Activated CD8-positive, alpha-beta memory T cell treated with anti-CD3 and anti-CD28 coated beads, Interleukin-2, amount 50 U/mL, for 1 hour (primary cell): ENCODE measurements around the gene EEA1.

Source experiments
- DNase-seq: peaks from one replicate; pipeline ENCODE4 v3.0.0-alpha.2; 2020; ENCODE audit errors: extremely low read depth

EEA1 gene

DNA sequence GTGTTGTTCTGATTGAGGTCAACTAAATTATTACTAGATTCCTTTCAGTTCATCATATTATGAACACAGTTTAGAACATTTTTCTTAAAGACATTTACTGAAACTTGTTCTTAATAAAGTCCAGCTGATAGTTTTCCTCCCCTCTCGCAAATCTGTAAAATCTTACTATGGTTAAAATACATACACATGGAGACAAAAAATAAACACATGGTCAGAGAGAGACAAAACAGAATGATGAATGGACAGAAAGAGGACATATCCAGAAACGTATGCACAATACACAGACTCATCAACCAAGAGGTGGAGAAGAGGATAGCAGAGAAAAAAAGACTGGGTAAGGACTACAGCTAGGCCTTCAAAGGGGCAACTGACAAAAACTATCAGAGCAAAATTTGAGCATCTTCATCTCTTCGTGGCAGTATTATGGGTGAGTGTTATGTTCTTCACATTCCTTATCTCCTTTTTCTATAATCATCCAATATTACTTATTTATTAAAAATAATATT, 38.4 kb downstream of the EEA1 start:
- no peak for DNase-seq

DNA sequence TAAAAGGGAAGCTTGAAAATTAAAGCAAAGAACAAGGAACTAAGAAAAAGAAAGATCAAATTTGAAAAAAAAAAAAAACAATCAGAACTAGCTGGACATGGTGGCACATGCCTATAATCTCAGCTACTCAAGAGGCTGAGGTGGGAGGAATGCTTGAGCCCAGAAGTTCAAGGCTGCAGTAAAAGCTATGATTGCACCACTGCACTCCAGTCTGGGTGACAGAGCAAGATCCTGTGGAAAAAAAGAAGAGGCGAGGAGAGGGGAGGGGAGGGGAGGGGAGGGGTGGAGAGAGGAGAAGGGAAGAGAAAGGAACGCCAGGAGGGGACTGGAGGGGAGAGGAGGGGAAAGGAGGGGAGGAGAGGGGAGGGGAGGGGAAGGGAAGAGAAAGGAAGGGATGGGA, 43.0 kb downstream of the EEA1 start:
- no peak for DNase-seq

DNA sequence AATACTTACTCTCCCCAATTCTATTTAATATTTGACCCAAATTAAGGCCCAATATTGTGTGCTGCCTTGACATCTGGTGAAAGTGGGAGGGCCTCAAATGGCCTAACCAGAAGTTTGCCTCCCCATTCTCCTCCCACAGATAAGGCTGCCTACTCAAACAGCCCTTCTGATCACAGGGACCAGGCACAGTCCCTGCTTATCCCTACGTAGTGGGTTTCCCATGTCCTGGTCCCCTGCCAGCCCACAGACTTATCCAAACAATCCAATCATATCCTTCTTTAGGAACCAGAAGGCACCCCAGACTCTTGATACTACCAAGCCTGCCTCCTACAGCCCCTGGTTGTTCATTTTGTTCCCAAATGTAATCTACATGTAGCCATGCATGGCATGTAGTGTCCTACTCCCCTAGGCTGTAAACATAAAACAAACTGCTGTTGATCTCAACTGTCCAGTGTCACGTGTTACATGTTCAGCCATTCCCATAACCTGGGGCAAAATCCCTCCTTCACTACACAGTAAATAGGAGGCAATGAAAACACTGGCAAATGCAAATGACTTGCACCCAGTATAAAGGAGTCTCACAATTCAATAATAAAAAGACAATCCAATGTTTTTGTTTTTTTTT, 49.3 kb downstream of the EEA1 start:
- no peak for DNase-seq

DNA sequence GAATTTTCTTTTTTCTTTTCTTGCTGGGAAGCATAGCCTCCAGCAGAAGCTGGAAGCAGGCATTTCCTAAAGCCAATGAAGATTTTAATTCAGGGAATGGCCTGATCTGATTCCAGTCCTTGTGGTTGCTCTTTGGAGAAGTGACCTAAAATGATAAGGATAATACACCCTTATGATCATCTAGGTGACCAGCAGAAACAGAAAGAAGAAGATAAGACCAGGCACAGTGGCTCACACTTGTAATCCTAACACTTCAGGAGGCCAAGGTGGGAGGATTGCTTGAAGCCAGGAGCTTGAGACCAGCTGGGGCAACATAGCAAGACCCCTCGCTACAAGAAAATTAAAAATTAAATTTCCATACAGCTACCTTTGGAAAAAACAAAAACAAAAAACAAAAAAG, 51.2 kb downstream of the EEA1 start:
- DNase-seq = no peak

DNA sequence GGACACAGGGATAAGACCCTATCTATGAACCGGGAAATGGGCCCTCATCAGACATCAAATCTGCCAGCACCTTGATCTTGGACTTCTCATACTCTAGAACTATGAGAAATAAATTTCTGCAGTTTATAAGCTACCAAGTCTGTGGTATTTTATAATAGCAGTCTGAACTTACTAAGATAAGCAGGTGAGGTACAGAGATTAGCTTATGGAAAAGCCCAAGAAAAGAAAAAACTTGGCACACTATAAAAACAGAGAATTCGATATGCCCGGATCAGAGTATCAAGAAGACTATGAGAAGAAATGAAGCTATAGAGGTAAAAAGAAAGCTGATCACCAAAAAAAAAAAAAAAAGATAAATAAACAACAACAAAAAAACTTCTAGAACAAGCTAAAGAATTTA, 52.6 kb downstream of the EEA1 start:
- DNase-seq = no peak

DNA sequence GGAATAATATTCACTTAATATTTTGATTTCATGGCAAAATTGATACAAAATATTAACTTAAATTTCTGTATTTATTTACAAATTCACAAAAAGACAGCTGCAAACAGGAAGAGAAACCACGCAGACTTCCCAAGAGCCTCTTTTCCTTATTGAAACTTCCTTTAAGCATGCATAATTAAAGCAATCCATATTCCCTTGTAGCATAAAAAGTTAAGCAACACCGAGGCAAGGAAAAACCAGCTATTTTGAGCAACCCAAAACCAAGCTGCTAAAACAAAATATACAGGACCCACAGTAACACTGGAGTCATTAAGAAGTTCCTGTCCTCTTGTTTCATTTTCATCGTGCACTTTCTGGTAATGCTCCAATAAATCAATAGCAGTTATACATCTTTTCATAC, 58.0 kb downstream of the EEA1 start:
- no peak for DNase-seq

DNA sequence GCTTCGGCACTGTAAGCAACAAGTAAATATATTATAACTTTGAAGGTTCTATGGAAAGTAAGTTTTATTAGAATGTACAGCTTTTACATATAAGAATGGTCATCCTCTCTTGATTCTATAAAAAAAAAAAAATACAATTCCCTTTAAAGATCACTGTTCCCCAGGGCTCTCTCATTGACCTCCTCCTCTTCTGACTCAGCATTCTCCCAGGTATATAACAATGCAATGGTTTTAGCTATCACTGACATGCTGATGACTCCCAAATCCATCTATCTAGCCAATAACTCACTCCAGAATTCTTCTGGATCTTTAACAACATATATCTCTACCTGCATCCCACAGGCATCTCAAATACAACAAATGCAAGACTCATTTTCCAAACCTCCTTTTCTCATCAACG, 62.7 kb downstream of the EEA1 start:
- DNase-seq = no peak

DNA sequence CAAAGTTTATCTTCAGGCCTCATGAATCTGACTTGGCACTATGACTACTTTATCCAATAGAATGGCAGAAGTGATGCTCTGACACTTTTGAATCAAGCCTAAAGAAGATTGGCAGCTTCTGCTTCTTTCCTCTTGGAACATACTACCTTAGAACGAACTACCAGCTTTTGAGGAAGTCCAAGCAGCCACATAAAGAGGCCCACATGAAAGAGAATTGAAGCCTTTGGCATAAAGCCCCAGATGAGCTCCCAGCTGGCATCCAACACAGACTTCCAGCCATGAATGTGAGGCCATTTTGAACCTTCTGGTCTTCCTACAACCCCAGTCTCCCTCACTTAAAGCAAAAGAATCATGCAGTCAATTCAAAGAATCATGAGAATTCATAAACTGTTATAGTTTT, 65.8 kb downstream of the EEA1 start:
- no peak for DNase-seq

DNA sequence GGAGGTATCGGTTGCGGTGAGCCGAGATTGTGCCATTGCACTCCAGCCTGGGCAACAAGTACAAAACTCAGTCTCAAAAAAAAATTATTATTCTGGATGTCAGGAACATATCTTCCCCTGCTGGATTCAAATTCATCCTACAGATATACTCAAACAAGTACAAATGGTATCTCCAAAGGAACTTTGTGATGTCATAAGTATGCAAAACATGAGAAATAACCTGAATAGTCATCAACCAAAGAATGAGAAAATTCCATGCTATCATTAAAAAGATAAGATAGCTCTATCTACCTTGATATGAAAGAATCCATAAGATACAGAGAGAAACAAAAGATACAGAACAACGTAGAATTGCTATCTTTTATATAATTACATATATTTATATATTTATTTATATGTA, 67.7 kb downstream of the EEA1 start:
- DNase-seq = no peak

DNA sequence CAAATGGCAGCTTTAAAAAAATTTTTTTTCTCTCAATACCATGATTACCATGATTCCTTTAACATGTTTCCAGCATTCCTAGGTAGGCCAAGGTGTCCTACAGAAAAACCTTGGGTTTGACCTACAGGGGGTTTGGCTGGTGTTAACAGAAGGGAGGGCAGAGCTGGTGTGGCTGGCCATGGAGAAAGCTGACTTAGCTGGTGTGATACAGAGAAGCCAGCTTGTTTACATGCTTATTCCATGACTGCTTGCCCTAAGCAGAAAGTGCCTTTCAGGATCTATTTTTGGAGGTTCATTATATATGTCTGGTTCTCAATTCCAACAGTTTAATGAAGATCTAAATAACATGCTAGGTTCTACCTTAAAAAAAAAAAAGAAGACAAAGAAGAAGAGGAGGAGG, 68.6 kb downstream of the EEA1 start:
- no peak for DNase-seq

DNA sequence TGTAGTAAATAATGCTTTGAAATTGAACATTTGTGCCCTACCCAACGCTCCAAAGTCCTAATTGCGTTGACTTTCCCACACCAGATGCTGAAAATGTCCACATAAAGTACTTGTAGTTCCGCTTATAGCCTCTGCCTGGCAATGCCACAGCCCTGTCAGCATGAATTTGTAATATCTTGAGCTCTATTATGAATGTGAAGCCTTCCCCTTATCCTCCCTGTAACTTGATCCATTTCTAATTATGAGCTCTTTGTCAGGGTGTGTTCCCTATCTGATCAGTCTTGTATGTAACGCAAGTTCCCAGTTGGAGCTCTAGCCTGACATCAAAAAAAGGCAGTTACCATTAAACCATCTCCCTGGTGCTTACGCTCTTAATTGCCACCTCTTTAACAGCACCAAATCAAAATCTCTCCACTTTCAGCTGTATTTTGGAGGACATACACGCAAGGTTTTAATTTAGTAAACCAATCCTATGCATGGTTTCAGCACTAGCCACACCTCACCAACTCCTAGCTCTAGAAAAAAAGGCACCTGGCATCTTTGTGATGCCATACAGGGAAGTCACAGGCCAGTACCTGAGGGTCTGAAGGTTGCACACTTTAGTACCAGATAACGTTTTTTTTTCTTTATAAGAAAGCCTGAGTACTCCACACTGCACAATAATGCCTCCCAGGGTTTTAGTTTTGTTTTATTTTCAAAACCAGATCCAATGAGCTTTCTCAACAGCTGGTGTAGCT, 69.3 kb downstream of the EEA1 start:
- no peak for DNase-seq

DNA sequence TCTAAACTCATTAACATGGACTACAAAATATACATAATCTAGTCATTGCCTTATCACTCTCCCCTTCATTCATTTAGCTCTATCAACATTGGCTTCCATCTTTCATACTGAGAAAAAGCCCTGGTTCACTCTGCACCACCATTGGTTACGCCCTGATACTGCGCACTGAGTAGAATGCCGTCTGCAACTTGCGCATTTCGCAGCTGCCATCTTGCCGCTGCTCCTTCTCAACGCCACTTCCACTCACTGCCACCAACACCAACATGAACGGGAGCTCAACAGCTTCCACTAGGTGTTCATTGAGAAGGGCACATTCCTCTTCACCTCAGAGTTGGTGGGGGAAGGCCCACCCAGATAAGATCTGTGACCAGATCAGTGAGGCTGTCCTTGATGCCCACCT, 71.3 kb downstream of the EEA1 start:
- DNase-seq = no peak

DNA sequence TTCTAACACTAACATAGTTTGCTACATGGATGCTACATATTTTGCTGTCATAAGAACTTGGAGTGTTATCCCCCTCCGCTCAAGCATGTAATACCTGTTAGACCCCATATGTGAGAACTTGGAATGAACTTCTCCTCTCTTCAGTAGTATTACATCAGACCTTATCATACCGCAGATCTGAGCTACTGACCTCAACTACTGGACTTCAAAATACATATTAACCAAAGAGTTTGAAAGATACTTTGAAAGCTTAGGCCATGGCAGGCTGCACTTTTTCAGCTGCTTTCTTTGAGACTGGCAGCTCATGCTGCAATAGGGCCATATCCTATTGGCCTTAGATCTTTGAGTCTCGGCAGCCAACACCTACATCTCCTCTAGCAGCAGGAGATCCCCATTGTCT, 74.8 kb downstream of the EEA1 start:
- no peak for DNase-seq

DNA sequence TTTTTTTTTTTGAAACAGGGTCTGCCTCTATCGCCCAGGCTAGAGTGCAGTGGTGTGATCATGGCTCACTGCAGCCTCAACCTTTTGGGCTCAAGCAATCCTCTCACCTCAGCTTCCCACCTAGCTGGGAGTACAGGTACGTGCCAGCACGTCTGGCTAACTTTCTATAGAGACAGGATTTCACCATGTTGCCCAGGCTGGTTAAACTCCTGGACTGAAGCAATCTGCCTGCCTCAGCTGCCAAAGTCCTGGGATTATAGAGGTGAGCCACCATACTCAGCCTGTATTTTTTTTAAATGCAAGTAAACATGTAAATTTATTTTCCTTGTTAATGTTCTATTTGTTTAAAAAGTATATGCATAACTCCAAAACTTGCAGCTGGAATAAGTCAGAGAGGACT, 80.4 kb downstream of the EEA1 start:
- no peak for DNase-seq

DNA sequence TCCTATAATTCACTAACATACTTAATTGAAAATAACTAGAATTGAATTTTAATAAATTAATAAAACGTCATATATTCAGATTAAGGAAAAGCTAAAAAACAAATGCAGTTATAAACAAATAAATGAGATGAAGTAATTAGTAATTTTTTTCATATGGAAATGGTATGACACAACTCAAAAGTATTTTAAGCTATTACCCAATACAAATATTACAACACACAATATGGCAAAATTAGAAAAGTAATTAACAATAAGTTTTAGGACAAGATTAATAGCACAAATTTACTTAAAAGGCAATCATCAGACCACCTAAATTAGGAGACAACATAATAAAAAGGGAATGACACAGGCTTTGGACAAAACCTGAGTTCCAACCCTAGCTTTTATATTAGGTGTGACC, 81.7 kb downstream of the EEA1 start:
- DNase-seq = no peak

DNA sequence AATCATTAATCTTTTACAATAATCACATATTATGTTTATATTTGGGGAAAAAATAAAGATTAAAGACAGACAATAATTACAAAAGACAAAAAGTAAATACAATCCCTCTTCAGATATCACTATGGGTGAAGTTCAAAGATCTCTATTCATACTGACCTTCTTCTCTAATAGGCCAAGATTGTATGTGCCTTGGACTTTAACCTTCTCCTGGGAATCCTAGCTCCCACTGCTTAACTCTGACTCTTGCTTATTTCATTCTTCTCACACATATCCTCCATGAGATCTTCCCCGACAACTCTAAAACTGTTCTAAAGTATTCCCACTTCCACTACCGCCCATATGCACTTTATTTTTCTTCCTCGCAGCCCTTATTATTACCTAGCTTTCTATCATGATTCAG, 83.8 kb downstream of the EEA1 start:
- DNase-seq = no peak

DNA sequence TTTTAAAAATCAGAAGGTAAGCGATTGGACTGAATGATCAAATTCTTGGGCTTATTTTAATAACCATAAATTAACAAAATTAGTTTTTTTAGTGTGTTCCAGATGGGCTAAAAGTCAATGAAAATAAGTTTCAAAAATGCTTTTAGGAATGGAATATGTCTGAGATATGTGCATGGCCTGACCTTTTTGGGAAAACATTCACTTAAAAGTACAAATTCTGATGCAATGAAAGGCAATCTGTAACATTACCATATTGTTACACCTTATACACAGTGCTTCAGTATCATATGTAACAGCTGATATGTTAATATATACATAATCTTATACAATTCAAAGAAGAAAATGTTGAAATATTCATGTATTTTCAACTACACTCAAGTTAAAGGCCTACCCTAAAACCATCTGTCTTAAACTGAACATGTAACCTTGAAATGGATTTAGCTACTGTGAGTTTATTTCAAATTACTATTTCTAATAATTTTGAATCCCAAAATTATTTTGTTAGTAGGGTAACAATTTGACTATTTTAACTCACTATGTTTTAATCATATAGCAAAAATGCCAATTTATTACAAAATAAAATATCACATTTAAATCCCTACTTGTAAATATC, 84.8 kb downstream of the EEA1 start:
- DNase-seq = no peak

DNA sequence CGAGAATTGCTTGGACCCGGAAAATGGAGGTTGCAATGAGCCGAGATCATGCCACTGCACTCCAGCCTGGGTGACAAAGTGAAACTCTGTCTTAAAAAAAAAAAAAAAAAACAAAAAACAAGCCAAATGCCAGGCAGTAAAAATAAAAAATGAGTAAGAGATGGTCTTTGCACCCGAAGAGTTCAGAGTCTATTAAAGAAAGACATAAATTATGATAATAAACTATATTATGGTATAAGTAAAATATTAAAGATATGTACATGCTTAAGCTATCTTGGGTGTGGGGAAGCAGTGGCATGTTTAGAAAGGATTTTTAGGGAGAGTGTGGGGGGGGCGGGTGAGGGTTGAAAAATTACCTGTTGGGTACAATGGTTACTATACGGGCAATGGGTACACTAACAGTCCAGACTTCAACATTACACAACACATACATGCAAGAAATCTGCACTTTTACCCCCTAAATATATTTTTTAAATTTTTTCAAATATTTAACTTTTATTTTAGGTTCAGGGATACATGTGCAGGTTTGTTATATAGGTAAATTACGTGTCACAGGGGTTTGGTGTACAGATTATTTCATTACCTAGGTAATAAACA, 99.3 kb downstream of the EEA1 start:
- no peak for DNase-seq

DNA sequence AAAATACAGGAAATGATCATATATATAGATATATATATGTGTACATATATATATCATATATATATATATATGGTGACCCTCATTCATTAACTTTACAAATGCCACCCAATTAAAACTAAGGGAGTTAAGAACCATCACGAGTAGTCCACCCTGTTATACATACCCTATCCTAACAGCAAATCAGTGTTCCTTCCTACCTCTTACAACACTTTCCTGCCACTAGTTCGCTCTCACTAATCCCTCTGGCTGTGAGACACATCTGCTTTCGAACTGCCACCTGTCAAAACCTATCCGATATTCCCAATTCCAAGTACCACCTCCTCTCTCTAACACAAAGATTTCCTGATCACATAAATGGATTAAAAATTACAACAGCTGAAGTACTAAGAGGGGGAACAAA, 100.5 kb downstream of the EEA1 start:
- no peak for DNase-seq

DNA sequence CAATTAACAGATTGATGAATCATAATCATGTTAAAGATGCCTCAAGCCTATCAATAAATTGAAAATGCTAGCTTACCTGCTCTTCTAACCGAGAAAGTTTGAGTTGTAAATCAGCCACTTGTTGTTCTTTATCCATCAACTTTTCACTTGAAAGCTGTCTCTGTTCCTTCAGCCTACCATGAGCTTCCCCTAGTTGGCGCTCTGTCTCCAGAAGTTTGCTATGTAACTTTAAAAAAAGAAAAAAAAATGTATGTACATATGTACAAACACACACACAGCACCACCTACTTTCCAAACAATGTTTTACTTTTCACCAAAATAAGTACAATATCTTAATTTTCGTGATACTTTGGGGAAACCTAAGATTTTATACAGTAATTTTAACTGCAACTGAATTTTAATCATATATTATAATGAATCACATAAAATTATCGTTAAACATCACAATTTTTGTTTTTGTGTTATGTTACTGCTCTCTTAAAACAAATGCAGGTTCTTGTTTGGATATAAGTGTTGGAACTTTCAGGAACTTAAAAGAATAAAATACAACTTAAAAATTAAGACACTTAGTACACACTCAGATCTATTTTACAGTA, 101.2 kb downstream of the EEA1 start:
- no peak for DNase-seq

DNA sequence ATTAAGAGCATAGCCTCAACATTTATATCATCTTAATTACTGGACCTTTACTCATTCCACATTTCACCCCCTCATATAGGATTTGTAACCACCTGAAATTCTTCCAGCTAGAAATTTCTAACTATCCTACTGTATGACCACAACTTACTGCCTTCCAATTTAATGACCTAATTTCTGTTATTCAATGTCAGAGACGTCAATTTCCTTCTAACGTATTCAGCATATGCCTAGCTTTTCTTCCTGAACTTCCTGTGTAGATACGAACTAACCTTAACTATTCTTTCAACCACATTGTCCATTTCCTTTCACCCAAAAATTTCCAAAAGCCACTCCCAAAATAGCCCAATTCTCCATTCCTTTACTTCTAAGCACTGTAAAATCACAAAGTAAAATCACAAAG, 108.0 kb downstream of the EEA1 start:
- no peak for DNase-seq

DNA sequence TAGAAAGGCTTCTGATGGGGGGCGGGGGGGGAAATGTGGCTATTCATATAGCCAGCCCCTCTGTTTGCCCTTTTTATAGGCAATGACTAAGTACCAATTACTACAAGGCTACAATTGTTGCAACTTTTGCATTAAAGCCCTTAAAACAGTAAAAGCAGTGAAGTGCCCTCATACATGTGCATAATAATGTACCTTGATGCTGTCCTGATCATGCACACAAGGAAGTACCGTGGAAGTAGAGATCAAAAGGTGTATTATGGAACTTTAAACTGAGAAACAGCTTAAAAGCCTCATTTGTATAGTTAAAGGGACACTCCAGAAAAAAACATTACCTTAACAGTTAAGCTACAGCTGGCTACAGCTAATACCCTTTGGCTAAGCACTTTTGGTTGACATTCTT, 114.5 kb downstream of the EEA1 start:
- no peak for DNase-seq

DNA sequence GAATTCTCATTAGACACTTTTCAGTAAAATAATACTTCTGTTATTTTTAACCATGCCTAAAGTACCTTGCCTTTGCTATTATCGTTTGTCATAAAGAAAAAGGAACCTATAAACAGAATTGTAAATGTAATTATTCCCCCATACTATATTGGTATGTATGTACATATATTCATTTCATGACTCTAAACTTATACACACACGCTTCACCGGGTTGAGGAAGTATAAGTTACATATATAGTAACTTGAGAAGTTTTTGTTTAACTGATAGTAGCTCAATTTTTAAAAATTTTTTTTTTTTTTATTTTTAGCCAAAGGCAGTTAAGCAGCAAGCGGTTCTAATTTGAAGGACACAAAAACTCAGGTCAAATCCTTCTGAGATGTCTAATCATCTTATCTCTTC, 118.7 kb downstream of the EEA1 start:
- no peak for DNase-seq
